ENCODE results near the gene DYNC1LI1. TPM values are rescaled to one million over a fixed set of nuclear protein-coding genes. Genes with fewer than 3 reads are reported as not detected.

DYNC1LI1 gene
- polyA plus RNA-seq, 1 donor from 2014 or later: 24.6 TPM

DNA sequence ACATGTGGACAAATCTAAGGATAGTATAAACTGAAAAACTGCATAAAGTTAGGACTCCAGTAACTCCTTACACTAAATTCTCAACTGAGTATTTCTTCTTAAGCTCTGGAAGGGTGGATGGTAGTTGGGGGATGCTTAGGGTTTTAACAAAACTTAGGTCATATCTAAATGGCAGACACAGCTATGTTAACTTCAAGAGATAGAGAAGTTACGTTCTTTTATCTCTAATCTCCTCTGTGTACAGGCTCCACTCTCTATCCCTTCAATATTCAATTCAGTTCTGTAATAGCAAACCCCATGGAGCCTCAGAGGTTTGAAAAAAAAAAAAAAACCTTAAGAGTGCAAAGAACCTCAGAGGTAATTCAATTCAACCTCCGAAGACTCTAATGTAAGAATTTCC, 71.1 kb downstream of the DYNC1LI1 start:
- H3K27ac Mint-ChIP-seq: peak overlapping the region in 2 of 3 donors; percentile 59 to 82
- no peaks in the 10 kb centered on the region for H3K9me3 Mint-ChIP-seq
- H3K36me3 Mint-ChIP-seq: peaks cover 6% of the 10 kb centered on the region
- peak overlapping the region; percentile 7 to 100 (median 59) for H3K4me3 Mint-ChIP-seq
- peaks cover 43 to 63% (median 50%) of the 10 kb centered on the region in 3 donors for H3K4me1 Mint-ChIP-seq
- no peaks in the 10 kb centered on the region for H3K27me3 Mint-ChIP-seq

DNA sequence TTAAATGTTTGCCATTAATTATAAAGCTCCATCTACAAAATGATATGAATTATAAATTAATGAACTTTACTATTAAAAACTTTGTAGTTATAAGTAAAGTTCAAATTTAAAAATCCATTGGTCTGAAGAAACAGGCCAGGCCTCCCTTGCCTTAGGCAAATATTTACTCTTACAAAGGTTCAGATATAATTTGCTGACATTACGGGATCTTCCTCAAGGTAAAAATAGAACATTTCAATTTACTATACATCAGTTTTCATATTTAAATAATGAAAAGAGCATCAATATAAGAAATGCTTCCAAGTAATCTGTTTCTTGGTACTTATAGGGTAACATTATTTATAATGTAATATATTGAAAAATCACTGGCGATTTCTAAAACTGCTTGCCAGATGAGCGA, 71.7 kb downstream of the DYNC1LI1 start:
- peak overlapping the region in 1 of 3 donors; percentile 92 for H3K27ac Mint-ChIP-seq

DNA sequence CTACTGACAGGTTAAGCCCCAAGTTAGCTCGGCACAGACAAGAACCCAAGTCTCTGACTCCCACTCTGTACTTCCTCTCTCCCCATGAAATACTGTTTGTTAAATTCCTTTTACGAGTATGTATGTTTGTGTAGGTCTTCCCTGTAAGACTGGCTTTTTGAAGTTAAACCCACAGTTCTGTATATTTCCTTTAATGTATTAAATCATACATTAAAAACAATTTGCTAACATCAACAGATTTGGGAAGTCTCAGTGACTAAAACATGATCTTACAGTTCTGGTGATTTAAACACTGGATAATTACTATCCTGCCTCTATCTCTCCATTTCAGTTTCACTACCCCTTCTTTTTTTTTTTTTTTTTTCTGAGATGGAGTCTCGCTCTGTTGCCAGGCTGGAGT, 72.4 kb downstream of the DYNC1LI1 start:
- peak overlapping the region; percentile 89 to 95 (median 92) for H3K27ac Mint-ChIP-seq
- no peaks in the 10 kb centered on the region for H3K27me3 Mint-ChIP-seq
- no peaks in the 10 kb centered on the region for H3K9me3 Mint-ChIP-seq
- H3K4me3 Mint-ChIP-seq: peak overlapping the region; percentile 47 to 92 (median 77)
- H3K4me1 Mint-ChIP-seq: peaks cover 43 to 63% (median 43%) of the 10 kb centered on the region in 3 donors
- peaks cover 6% of the 10 kb centered on the region for H3K36me3 Mint-ChIP-seq

More for the DNA sequence above, 71.7 kb downstream of the DYNC1LI1 start:
- H3K36me3 Mint-ChIP-seq: peaks cover 6% of the 10 kb centered on the region
- no peaks in the 10 kb centered on the region for H3K27me3 Mint-ChIP-seq
- H3K4me3 Mint-ChIP-seq: peak overlapping the region in 1 of 4 donors; percentile 97
- peaks cover 43 to 63% (median 47%) of the 10 kb centered on the region in 3 donors for H3K4me1 Mint-ChIP-seq
- H3K9me3 Mint-ChIP-seq: no peaks in the 10 kb centered on the region

DNA sequence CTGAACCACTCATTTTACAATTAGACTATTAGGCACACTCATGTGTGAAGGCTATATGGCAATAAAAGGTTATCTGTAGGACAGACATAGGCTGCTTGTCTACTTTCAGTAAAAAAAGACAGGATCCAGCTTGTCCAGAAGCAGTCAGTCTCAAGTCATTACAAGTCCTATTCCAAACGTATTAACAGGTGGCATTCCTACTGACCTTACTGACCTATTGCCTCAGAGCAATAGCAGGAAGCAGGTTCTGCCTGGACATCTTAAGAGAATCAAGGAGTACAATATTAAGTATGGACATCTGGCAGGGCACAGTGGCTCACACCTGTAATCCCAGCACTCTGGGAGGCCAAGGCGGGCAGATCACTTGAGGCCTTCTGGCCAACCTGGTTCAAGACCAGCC, 75.0 kb downstream of the DYNC1LI1 start:
- Mint-ChIP-seq H3K27me3 (no peaks in the 10 kb centered on the region), H3K9me3 (no peaks in the 10 kb centered on the region), H3K36me3 (peaks cover 6% of the 10 kb centered on the region), H3K4me3 (peak overlapping the region in 2 of 4 donors; percentile 31 to 32), H3K4me1 (peaks cover 33 to 43% (median 37%) of the 10 kb centered on the region in 3 donors), H3K27ac (peak overlapping the region in 2 of 3 donors; percentile 32 to 71)

DNA sequence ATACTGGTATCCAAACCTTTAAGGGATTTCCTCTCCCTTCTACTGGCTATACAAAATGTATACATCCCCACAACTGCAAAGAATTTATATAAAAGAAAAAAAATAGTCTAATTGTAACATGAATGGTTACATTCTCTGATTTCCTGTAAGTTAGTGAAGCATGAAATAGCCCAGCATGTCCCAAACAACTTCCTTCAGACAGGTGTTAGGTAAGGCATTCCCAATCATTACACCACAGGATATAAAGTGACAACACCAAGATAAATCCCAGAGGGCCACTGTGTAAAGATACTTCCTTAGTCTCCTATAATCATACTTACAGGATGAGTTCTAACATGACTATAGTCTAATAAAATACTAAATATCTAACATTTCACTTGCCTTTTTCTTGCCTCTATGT, 75.6 kb downstream of the DYNC1LI1 start:
- Mint-ChIP-seq H3K4me3 (peak overlapping the region in 2 of 4 donors; percentile 31 to 32), H3K27ac (peak overlapping the region in 1 of 3 donors; percentile 32), H3K4me1 (peaks cover 27 to 38% (median 32%) of the 10 kb centered on the region in 3 donors), H3K9me3 (no peaks in the 10 kb centered on the region), H3K36me3 (peaks cover 6% of the 10 kb centered on the region), H3K27me3 (no peaks in the 10 kb centered on the region)

DNA sequence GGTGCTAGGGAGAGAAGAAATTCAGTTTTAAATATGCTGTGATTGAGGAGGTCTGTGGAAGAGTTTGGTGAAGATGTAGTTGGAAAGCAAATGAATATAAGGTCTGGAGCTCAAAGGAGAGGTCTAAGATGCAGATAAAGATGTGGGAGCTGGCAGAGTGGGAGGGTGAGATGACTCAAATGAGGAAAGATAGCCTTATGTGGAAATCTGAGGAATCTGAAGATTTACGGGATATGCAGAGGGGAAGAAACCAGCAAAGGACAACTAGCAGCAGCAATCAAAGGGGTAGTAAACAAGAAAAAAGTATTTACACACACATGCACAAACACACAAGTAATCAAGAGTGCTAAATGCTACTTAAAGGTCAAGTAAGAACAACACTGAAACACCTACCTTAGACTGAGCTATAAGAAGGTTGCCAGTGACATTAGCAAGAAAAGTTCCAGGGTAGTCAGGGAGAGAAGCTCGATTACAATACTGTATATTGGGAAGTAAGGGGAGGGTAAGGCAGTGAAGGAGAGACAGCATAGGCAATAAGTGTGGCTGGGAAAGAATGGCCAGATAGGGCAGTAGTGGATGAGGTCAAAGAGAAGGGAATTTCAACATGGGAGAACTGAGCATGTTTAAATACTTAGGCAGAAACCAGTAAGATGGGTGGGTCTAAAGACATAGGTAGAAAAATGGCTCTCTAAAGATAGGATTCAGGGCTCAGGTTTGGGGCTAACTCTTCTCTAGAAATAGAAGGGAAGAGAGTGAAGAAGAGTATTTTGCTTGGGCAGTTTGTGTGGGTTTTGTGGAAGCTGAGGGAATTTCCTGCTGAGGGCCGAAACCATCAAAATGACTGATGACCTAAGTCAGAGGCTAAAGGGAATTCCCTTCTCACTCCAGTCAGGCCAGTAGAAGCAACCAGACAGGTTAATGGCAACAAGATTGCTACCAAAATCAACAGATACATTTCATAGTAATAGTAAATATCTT, 76.9 kb downstream of the DYNC1LI1 start:
- Mint-ChIP-seq H3K27me3 (no peaks in the 10 kb centered on the region), H3K4me1 (peaks cover 20 to 28% (median 26%) of the 10 kb centered on the region in 3 donors), H3K27ac (no peak overlapping the region), H3K9me3 (no peaks in the 10 kb centered on the region), H3K4me3 (peak overlapping the region in 1 of 4 donors; percentile 19), H3K36me3 (peaks cover 6% of the 10 kb centered on the region)

DNA sequence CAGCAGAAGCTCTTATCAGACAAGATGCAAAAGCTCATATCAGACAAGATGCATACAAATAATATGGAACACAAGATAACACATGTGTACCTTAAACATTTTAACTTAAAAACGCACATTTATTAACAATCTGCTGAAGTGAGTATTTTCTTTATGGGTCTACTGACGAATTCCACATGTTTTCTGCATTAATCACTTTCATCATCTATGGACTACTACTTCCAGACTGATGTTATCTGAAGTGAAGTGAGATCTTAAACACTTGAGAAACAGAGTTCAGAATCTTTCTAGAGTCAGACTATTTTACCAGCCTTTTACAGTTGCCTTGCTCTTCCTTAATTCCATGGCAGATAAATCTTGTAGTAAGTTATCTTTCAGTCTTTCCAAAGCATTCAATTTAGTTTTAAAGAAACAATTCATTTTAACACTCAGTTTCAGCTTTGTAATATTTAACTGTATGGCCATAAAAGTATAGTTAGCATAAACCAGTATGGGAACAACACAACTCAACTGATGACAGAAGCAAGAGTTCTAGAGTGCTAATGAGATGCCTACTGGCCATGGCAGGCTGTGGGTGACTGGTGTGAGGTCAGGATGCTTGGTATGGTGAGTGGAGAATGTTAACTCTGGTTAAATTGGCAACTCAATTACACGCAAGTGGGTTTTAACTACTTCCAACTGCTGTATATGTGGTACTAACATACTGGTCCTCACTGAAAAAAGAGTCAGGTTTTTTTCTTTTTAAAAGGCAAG, 77.8 kb downstream of the DYNC1LI1 start:
- H3K27ac Mint-ChIP-seq: no peak overlapping the region
- no peak overlapping the region for H3K4me3 Mint-ChIP-seq
- H3K36me3 Mint-ChIP-seq: peaks cover 4% of the 10 kb centered on the region
- peaks cover 18 to 28% (median 24%) of the 10 kb centered on the region in 3 donors for H3K4me1 Mint-ChIP-seq
- no peaks in the 10 kb centered on the region for H3K27me3 Mint-ChIP-seq
- H3K9me3 Mint-ChIP-seq: no peaks in the 10 kb centered on the region

DNA sequence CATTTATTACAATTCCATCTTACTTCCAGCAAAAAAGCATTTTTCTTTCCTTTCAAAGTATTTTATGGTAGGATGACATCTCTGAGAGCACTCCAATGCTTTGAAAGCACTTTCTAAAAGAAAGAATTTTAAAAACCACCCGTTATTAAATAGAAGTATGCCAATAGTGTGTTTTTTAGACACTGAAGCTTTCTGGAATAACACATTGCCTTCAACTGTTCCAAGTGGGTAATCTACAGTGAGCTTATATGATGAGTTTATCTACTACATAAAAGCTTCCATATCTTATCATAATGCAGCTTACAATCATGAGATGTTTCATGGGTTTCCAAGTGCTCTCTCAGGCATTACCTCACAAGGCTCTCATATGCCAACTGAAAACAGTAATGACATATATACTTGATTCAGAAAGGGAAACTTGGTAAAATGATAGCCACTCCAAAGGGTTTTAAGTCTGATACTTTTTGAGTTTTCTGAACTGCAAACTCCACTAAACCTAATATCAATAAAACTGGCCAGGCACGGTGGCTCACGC, 82.1 kb downstream of the DYNC1LI1 start:
- peaks cover 5% of the 10 kb centered on the region for H3K36me3 Mint-ChIP-seq

DNA sequence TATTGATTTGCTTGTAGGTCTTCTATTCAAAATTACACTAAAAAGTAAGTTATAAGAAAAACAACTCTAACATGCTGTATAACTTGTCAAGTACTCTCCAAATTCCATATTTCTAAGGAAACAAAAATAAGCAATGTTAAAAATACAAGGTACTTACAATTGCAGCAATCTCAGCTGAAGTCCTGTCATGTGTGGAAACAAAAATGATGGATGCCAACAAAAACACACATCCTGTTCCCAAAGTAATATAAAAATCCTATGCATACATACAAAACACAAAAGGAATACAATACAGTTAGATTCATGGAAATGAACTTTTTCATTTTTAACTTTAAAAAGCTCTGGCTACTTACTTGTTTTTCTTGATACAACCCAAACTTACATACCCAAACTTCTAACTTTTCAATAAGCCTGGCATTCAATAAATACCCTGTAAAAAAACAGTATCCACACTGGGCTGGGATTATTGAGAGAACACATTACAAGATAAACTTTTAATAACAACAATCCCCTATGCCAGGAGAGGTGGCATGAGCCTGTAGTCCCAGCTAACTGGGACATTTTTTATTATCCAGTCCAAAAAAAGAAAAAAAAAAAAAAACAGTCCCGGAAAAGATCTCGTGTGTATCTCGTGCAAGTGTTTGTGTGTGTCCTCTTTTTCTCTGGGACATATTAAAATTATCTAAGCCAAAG, 82.7 kb downstream of the DYNC1LI1 start:
- Mint-ChIP-seq H3K36me3 (peaks cover 5% of the 10 kb centered on the region), H3K4me3 (no peak overlapping the region), H3K27me3 (no peaks in the 10 kb centered on the region), H3K9me3 (no peaks in the 10 kb centered on the region), H3K27ac (peak overlapping the region; percentile 23 to 72 (median 48)), H3K4me1 (peaks cover 14 to 31% (median 19%) of the 10 kb centered on the region in 3 donors)

More for the DNA sequence above, 82.1 kb downstream of the DYNC1LI1 start:
- no peaks in the 10 kb centered on the region for H3K27me3 Mint-ChIP-seq
- H3K4me3 Mint-ChIP-seq: no peak overlapping the region
- no peaks in the 10 kb centered on the region for H3K9me3 Mint-ChIP-seq
- peaks cover 14 to 31% (median 19%) of the 10 kb centered on the region in 3 donors for H3K4me1 Mint-ChIP-seq
- H3K27ac Mint-ChIP-seq: peak overlapping the region; percentile 9 to 72 (median 48)

DNA sequence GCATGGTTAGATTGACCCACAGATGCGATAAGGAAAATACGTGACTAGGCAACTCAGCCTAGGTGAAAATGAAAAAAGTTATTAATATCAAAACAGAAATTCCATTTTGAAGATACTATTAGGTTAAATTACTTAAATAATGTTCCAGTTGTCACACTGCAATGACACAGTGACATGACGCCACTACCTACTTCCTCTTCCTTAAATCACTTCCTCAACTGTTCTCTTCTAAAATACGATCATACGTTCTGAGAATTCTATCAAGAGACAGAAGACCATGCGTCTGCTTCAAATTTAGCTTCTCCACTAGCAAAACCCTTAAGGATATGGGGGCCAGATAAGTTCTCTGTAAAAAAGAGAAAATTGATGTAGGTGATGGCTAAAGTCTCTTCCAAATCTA, 86.2 kb downstream of the DYNC1LI1 start:
- Mint-ChIP-seq H3K4me3 (peak overlapping the region; percentile 71 to 88 (median 79)), H3K9me3 (no peaks in the 10 kb centered on the region), H3K36me3 (peaks cover 14% of the 10 kb centered on the region), H3K27ac (peak overlapping the region; percentile 90), H3K4me1 (peaks cover 24 to 34% (median 26%) of the 10 kb centered on the region in 3 donors), H3K27me3 (no peaks in the 10 kb centered on the region)

DNA sequence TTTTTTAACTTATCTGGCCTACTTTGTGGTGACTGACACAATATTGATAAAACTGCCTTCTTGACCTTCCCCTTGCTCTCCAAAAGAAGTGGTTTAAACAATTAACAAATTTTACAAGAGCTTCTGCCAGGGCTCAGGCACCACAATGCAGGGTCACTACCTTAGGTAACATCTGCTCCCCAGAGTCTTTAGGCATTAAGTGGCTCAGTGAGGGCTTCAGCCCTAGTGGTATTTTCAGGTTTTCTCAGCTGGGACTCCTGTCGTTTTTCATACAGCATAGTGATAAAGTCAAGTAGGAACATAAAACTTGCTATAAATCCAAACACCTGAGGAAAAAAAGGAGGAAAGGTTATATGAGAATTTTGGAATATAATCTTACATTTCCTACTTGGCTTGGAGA, 86.9 kb downstream of the DYNC1LI1 start:
- peaks cover 16% of the 10 kb centered on the region for H3K36me3 Mint-ChIP-seq
- H3K4me3 Mint-ChIP-seq: peak overlapping the region in 2 of 4 donors; percentile 66 to 71
- H3K27me3 Mint-ChIP-seq: no peaks in the 10 kb centered on the region
- peaks cover 26 to 39% (median 28%) of the 10 kb centered on the region in 3 donors for H3K4me1 Mint-ChIP-seq
- peak overlapping the region; percentile 90 for H3K27ac Mint-ChIP-seq
- H3K9me3 Mint-ChIP-seq: no peaks in the 10 kb centered on the region

DNA sequence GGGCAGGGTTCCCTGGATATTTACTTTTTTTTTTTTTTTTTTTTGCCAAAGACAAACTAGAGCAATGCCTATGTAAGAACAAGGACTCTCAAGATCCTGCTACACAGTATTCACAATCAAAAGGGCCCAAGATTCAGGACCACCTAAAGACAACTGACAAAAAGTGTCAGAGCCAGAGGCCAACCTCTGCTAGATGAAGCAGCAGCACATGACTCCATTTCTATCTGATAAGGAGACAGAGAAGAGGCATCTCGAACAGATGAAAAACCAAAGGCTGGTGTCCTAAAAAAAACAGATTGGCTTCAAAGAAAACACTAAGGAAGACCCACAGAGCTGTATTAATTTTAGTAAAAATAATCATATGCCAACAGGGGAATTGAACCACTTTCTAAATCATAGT, 88.0 kb downstream of the DYNC1LI1 start:
- Mint-ChIP-seq H3K27ac (peak overlapping the region in 1 of 3 donors; percentile 67), H3K36me3 (peaks cover 22% of the 10 kb centered on the region), H3K4me1 (peaks cover 28 to 40% (median 33%) of the 10 kb centered on the region in 3 donors)

DNA sequence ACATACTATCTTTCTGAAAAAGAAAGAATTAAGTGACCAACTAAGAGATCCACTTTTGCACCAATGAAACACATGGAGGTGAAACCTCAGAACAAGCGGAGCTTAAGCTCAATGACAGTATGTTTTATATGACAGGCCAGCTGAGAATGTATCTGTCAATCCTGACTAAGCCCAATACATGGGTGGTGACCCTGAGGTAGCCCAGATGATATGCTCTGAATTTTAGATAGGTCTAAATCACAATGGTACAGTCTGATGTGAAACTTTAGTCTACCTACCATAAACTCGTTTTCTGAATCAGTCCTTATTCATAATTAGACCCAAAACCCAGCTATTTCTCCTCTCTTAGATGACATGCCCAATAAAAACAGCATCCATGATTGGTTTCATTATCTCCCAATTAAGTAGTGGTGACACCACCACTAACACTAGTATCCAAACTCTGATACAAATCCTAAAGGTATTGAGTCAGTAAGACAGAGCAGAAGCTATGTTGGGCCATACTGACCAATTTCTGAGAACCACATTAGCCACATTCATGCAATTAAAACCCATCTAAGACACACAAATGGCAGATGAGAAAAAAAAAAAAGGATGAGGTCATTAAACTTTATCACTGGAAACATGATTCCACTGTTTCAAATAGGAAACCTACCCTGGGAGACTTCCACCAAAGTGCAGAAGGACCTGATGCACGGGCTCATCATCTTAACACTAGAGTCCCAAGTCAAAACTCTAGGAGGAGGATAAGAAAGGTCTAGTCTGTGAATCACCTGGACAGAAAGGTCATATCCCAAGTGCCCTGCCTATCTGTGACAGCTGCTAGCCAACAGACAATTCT, 88.6 kb downstream of the DYNC1LI1 start:
- Mint-ChIP-seq H3K36me3 (peaks cover 23% of the 10 kb centered on the region), H3K27ac (peak overlapping the region; percentile 5 to 84 (median 67)), H3K9me3 (peaks cover 0 to 4% (median 0%) of the 10 kb centered on the region in 3 donors), H3K27me3 (no peaks in the 10 kb centered on the region), H3K4me1 (peaks cover 32 to 46% (median 37%) of the 10 kb centered on the region in 3 donors), H3K4me3 (no peak overlapping the region)

More for the DNA sequence above, 88.0 kb downstream of the DYNC1LI1 start:
- H3K9me3 Mint-ChIP-seq: peaks cover 0 to 4% (median 0%) of the 10 kb centered on the region in 3 donors
- peak overlapping the region in 1 of 4 donors; percentile 75 for H3K4me3 Mint-ChIP-seq
- H3K27me3 Mint-ChIP-seq: no peaks in the 10 kb centered on the region
